HK-2 (cell line): ENCODE measurements around the gene KRTAP10-10.
"Not testable (repeated sequence)": the region's sequence is repeated elsewhere in the genome, so short reads cannot be mapped to it uniquely, and the experiment has no call there.

Experiments used
- DNase-seq: peaks from one replicate; pipeline ENCODE4 v3.0.0-alpha.2; 2018; ENCODE audit not compliant: unreplicated experiment

Gene KRTAP10-10

DNA sequence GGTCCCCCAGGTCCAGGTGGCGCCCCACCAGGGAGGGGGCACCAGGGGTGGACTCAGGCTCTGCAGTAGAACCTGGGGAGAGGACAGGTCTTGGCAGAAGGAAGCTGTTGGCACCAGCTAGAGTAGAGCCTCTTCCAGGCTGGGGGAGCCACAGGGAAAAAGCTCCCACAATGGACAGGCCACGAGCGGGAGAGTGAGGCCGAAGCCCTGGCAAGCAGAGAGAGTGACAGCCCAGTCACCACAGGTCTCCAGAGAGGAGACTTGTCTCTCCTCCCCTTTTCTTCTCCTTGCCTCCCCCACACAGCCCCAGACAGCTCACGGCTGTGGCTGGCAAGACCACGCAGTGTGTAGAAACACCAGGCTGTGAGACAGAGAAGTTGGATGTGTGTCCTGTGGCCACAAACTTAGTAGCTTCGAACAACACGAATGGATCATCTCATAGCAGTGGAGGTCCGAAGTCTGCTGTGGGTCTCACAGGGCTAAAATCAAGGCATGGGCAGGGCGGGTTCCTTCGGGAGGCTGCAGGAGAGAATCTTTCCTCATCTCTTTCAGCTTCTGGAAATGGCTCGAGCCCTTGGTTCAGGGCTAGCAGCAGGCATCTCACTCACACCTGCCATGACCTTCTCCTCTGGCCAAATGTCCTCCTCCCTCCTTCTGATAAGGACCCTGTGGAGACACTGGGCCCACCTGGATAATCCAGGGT, 14.0 kb downstream of the KRTAP10-10 start:
- DNase-seq: no peak

DNA sequence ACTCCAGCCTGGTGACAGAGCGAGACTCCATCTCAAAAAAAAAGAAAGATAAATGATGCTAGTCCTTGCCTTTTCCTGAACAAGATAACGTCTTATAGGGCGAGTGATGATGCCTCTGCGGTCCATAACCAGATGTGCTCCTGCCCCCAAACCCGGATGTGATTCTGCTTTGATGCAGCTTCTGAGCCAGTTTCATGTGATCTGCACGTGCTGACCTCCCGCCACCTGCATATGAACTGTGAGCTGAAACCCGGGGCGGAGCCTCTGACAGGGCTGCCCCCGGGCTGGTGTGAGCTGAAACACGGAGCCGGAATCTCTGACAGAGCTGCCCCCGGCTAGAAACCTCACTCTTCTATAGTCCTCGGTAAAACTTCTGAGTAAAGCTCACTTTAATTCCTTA, 16.0 kb downstream of the KRTAP10-10 start:
- no peak for DNase-seq

- DNase-seq: no peak
Measured at GRCh38 chr21:44653656-44654575, 16.8 kb downstream of the KRTAP10-10 start.

DNA sequence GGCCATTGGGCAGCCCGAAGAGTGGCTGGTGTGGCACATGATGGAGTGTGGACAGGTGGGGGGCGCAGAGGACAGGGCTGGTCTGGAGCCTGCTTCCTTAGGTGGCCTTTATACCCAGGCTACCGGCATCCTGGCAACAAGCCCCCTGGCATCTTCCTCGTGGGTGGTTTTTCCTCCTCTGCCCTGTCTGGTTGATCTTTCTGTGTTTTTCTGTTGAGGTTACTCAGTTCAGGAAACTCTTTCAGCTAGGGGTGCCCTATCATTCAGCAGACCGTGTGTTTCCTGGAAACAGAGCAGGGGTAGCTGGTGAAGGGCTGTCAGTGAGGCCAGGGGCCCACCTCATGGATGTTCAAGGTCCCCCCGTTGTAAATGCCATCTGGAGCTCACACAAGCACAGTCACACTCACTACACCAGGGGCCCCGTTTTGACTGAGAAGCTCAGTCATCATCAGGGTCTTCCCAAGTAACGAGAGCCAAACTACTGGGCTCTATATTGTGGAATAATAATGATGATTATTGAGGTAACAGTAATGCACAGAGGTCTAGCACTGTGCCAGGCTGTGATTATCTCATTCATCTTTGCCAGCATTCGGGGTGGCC, 17.5 kb downstream of the KRTAP10-10 start, which contains the start of gene KRTAP12-4:
Gene KRTAP12-4, minus strand, starts transcription at position 84 of the 600 bp plus-strand sequence. Its CDS starts 45 bp downstream, at position 39.
- DNase-seq: no peak

DNA sequence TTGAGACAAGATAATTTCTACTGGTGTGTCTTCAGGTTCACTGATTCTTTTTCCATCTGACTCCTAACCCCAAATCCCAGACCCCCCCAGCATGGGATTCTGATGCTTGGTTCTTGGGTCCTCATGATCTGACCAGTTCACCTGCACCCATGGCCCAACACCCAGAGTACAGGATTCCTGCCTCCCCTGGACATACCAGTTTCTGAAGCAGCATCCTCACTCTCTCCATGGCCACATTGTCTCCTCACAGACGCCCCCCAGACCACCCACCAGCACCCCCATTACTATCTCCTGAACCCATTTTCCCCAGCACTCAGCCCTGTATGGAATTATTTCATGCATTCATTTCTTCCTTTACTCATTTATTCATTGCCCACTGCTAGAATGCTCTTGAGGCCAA, 19.7 kb downstream of the KRTAP10-10 start:
- no peak for DNase-seq

DNA sequence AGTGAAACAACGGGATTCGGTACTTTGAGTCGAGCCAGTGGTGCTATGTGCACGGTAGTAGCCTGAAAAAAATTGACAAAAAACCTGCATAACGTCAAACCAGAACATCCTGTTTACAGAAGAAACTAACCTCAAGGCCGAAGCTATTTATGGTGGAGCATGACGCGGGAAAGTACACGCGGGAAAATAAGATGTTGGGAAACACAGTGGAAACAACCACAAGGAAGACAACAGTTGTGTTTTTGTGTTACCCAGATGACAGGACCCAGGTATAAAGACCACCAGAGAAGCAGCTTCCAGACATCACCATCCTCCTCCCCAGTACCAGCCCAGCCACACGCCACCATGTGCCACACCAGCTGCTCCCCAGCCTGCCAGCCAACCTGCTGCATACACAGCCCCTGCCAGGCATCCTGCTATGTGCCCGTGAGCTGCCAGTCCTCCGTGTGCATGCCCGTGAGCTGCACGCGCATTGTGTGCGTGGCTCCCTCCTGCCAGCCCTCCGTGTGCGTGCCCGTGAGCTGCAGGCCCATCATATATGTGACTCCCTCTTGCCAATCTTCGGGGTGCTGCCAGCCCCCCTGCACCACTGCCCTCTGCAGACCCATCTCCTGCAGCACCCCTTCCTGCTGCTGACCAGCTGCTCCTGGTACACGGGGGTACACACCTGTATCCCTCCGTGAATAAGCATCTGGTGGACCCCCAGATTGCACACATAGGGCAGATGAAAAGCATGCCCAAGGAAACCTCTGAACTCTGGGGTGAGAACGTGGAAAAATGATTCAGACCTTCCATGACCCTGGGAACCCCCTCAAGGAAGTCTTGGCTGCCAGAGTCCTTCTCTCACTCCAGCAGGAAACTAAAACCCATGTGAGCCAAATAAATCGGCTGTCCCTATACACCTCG, 20.7 kb downstream of the KRTAP10-10 start, which contains the start of gene KRTAP12-3:
Gene KRTAP12-3, plus strand, starts transcription at position 298 of the 906 bp plus-strand sequence. Its CDS starts 48 bp downstream, at position 346.
- DNase-seq: no peak

- DNase-seq: no peak
Measured at GRCh38 chr21:44658541-44658910, 21.4 kb downstream of the KRTAP10-10 start.

DNA sequence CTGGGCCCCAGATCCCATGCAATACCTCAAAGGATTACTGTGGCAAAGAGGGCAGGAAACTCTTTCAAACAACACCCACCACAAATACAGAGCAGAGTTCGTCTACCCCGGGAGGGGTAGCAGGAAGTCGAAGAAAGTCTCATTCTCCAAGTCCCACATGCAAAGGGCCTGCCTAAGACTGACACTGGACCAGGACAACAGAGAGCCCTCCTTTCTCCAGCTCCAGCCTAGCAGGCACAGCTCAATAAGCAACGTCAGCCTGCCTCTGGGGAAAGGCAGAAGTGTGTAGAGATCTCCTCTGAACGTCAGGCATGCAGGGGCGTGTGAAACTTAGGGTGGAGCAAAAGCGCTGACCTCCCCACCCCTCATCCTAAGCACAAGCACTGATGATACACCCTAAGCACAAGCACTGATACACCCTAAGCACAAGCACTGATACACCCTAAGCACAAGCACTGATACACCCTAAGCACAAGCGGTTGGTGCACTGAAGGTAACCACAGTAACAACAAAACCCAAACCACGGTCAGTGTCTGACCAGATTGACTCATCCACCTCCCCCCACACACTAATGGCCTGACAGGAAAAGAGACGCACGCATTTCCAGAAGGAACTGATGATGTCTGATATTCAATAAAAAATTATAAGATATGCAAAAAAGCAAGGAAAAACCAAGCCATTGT, 21.9 kb downstream of the KRTAP10-10 start:
- no peak for DNase-seq

DNA sequence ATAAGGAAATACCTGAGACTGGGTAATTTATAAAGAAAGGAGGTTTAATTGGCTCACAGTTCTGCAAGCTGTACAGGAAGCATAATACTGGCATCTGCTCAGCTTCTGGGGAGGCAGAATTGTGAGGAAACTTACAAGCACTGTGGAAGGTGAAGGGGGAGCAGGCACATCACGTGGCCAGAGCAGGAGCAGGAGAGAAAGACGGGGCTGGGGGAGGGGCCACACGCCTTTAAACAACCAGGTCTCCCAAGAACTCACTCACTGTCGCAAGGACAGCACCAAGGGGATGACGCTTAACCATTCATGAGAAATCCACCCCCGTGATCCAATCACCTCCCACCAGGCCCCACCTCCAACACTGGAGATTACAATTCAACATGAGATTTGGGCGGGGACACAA, 24.4 kb downstream of the KRTAP10-10 start:
- DNase-seq: not testable (repeated sequence)

GRCh38 chr21:44664691-44665090, 27.5 kb downstream of the KRTAP10-10 start:
- DNase-seq: no peak

- no peak for DNase-seq
Measured at GRCh38 chr21:44666401-44667320, 29.5 kb downstream of the KRTAP10-10 start, which contains the start of gene KRTAP12-2. Gene KRTAP12-2, minus strand, starts transcription at chr21:44666927. Its CDS starts 41 bp downstream, at chr21:44666886.

DNA sequence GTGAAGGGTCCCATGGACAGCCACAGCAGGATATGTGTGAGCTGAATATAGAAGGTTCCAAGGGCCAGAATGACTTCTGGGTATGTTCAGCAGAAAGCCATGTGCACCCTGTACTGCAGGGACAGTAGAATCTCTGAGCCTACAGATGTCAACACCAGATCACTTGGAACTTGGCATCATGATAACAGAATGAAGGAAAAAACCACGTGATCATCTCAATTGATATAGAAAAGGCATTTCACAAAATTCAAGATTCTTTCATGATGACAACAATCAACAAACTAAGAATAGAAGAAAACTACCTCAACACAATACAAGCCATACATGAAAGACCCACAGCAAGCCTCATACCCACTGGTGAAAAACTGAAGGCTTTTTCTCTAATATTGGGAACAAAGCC, 30.5 kb downstream of the KRTAP10-10 start:
- no peak for DNase-seq

- DNase-seq: no peak
Measured at GRCh38 chr21:44670642-44671432, 33.7 kb downstream of the KRTAP10-10 start.

DNA sequence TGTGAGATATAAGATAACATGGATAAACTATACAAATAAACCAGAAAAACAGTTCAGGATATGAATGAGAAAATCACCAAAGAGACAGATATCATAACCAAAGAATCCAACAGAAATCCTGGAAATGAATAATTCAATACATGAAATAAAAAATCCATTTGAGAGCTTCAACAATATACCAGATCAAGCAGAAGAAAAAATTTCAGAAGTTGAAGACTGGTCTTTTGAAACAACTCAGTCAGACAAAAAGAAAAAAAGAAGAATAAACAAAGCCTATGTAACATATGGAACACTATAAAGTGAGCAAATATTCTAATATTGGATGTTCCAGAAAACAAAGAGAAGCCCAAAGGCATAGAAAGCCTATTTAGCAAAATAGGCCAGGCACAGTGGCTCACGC, 34.8 kb downstream of the KRTAP10-10 start:
- DNase-seq: no peak

DNA sequence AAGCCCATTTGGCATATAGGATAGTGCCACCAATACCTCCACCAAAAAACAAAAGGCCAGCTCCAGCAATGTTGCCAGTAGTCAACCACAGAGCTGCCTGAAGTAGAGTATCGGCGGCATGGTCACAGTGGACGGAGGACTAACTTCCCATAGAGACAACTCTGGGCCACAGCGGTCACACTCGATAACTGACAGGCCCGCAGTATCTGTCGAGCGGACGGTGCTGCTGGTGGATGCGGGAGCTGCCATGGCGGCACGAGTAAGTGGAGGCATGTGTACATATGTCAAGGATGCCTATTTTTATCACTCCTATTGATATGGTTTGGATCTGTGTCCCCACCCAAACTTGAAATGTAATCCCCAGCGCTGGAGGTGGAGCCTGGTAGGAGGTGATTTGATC, 40.7 kb downstream of the KRTAP10-10 start:
- no peak for DNase-seq

DNA sequence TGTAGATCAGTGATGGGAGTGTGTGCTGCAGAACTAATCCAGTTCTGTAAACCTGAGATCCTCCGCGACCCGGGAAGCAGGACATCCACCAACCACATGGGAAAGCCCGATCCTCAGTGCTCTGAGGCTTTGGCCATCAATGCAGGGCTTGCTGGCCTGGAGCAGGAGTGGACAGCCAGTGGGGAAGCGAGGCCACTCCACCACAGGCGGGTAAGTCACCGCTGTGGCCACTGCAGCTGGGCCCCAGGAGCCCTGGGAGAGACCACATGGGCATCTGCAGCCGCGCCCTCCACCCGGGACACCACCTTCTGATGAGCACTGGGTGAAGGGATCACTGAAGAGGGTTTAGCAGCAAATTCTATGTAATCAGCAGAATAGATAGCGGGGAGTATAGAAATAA, 44.0 kb downstream of the KRTAP10-10 start:
- DNase-seq: no peak

DNA sequence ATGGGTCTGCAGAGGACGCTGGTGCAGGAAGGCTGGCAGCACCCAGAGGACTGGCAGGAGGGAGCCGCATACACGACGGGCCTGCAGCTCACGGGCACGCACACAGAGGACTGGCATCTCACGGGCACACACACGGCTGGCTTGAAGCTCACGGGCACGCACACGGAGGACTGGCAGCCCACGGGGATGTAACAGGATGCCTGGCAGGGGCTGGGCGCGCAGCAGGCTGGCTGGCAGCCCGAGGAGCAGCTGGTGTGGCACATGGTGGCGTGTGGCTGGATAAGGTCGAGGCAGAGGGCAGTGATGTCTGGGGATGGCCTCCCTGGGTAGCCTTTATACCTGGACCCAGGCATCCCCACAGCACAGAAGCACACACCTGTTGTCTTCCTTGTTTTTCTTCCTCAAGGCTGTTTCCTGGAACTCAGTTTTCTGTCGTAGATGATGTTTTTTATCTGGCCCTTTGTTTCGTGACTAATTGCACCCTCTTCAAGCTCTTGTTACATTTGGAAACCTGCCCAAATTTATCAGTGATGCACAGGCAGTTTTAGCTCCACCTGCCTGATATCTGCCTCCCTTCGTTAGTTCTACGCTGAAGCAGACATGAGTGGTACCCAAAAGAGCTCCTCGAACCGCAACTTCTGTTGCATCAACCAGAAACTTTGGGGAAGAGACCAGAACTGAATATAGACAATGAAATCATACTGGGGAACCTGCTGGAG, 44.9 kb downstream of the KRTAP10-10 start, which contains the start of gene KRTAP12-1:
Gene KRTAP12-1, minus strand, starts transcription at position 303 of the 719 bp plus-strand sequence. Its CDS starts 40 bp downstream, at position 263.
- no peak for DNase-seq
